HG02973 (cell line): ENCODE measurements around the gene KRT74.
"Not testable (repeated sequence)": the region's sequence is repeated elsewhere in the genome, so short reads cannot be mapped to it uniquely, and the experiment has no call there.

Experiments
- ATAC-seq: cut with Tn5 transposase; IDR thresholded peaks from one replicate; pipeline ENCODE4 v1.9.1; 2021; ENCODE audit warnings: moderate library complexity; ENCODE audit not compliant: unreplicated experiment

Gene KRT74

GRCh38 chr12:52603314-52603713 lies 29.7 kb upstream of the KRT74 start:
- ATAC-seq: no peak

- no peak for ATAC-seq
Measured at GRCh38 chr12:52602552-52602951, 28.9 kb upstream of the KRT74 start.

- ATAC-seq: no peak
Measured at GRCh38 chr12:52601671-52602070, 28.0 kb upstream of the KRT74 start.

GRCh38 chr12:52600941-52601481 lies 27.4 kb upstream of the KRT74 start, which contains the start of gene KRT72:
Gene KRT72, minus strand, starts transcription at chr12:52601463. Its CDS starts 11 bp downstream, at chr12:52601452.
- ATAC-seq: no peak

GRCh38 chr12:52600475-52600874 lies 26.8 kb upstream of the KRT74 start:
- ATAC-seq: no peak

GRCh38 chr12:52600071-52600470 lies 26.4 kb upstream of the KRT74 start:
- no peak for ATAC-seq

- no peak for ATAC-seq
Measured at GRCh38 chr12:52598966-52599365, 25.3 kb upstream of the KRT74 start.

- not testable (repeated sequence) for ATAC-seq
Measured at GRCh38 chr12:52594237-52594636, 20.6 kb upstream of the KRT74 start.

GRCh38 chr12:52591521-52591920 lies 17.9 kb upstream of the KRT74 start:
- ATAC-seq: no peak

GRCh38 chr12:52590021-52590420 lies 16.4 kb upstream of the KRT74 start:
- ATAC-seq: no peak

- ATAC-seq: no peak
Measured at GRCh38 chr12:52587563-52587962, 13.9 kb upstream of the KRT74 start.

GRCh38 chr12:52585946-52586345 lies 12.3 kb upstream of the KRT74 start:
- no peak for ATAC-seq

- ATAC-seq: no peak
Measured at GRCh38 chr12:52585066-52585465, 11.4 kb upstream of the KRT74 start.

GRCh38 chr12:52584156-52584682 lies 10.6 kb upstream of the KRT74 start:
- no peak for ATAC-seq

GRCh38 chr12:52582971-52583456 lies 9.4 kb upstream of the KRT74 start:
- ATAC-seq: no peak

GRCh38 chr12:52582486-52582885 lies 8.8 kb upstream of the KRT74 start:
- ATAC-seq: no peak

- ATAC-seq: no peak
Measured at GRCh38 chr12:52581481-52581880, 7.8 kb upstream of the KRT74 start.

- no peak for ATAC-seq
Measured at GRCh38 chr12:52581066-52581465, 7.4 kb upstream of the KRT74 start.

- ATAC-seq: no peak
Measured at GRCh38 chr12:52580496-52580895, 6.9 kb upstream of the KRT74 start.

GRCh38 chr12:52579468-52580465 lies 6.1 kb upstream of the KRT74 start:
- ATAC-seq: no peak

- no peak for ATAC-seq
Measured at GRCh38 chr12:52578469-52578868, 4.8 kb upstream of the KRT74 start.

GRCh38 chr12:52577316-52577715 lies 3.7 kb upstream of the KRT74 start:
- ATAC-seq: no peak
